SK-N-MC (cell line): ENCODE data around the gene PRKN.

ENCODE experiments used
- EZH2 ChIP-seq: fragments of 200-600 bp; sonication (generic); IDR thresholded peaks from one replicate; pipeline ENCODE4 v1.6.1; 2017; ENCODE audit warnings: antibody characterized with exemption
- POLR2AphosphoS5 ChIP-seq: IDR thresholded peaks from 2 replicates; pipeline ENCODE4 v1.6.1; 2012; ENCODE audit warnings: mild to moderate bottlenecking, low read depth, low read length, borderline replicate concordance

DNA sequence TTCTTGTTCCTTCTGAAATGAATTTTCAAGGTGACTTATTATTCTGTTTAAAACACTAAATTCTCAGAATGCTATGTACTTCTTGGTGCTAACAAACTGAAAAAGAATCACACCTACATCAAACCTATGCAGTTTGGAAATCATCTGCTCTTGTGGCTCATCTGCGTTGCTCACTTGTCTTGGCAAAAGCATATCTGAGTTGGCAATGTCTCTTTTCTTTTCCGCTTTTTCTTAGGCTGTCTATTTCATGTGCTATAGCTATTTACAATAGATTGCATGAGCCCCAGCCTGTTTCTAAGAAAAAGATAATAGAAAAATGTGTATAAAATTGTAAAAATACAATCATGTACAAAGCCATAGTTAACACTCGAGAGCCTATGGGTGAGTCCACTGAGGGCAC, 1104.8 kb downstream of the PRKN start:
- TF ChIP-seq EZH2: no peak
- no peak for TF ChIP-seq POLR2AphosphoS5
